ENCODE data around the gene AMD1. TPM values are rescaled to one million over a fixed set of nuclear protein-coding genes. Genes with fewer than 3 reads are reported as not detected.
A peak's percentile ranks its signal among the peaks of the same experiment; 100 is the strongest.

Gene AMD1
- total and polyA plus RNA-seq, 2 of the 8 experiments (the other 6 are each of a cell fraction or from before 2014, with no cell fraction given), result 60.9 to 177 TPM

GRCh38 chr6:110882824-110883554 lies 8.4 kb downstream of the AMD1 start:
- POLR2A ChIA-PET (ENCODE audit: partially characterized antibody), result interaction anchor here (1.1 to 12.2 kb wide), 7 partner anchors 7 to 76 kb away, joined by 3 to 172 read pairs (median 7); partner anchors contain the start of genes AMD1, CDK19 and GTF3C6
- no peaks in the 10 kb centered on the region for H3K23me2 ChIP-seq (ENCODE audit: low read depth, low read length)
- no peak overlapping the region for H2BK5ac ChIP-seq (ENCODE audit: low read depth, low read length)
- no peak overlapping the region for H4K8ac ChIP-seq (ENCODE audit: extremely low read depth, insufficient read depth, low read length)
- no peak overlapping the region for H3K9ac ChIP-seq (replicated peaks in 1 of 4; ENCODE audit: extremely low read depth in 1 of 4, low read depth in 3 of 4, low read length in 3 of 4)
- DNase-seq (ENCODE audit: low read depth in 1 of 2, low spot score in 2 of 2), result no peak
- peak overlapping the region in 1 of 2 experiments; percentile 26; a peak in 1 of 4 replicates for H3K4me2 ChIP-seq (ENCODE audit: insufficient read depth in 1 of 2, low read depth in 2 of 2, low read length in 2 of 2)
- H2AFZ ChIP-seq (ENCODE audit: low read length), result no peak overlapping the region
- no peaks in the 10 kb centered on the region; a peak in 1 of 8 replicates for H3K36me3 ChIP-seq (ENCODE audit: control insufficient read depth in 2 of 4, insufficient read depth in 4 of 4, low read length in 3 of 4)
- peaks cover 93 to 100% of the 10 kb centered on the region in 2 experiments for H3K79me2 ChIP-seq (ENCODE audit: control insufficient read depth in 1 of 2, insufficient read depth in 2 of 2, low read length in 2 of 2)
- no peak overlapping the region for H3K4me3 ChIP-seq (ENCODE audit: extremely low read depth in 1 of 4, insufficient read depth in 2 of 4, low read depth in 3 of 4, low read length in 4 of 4)
- no peak overlapping the region for H3K56ac ChIP-seq (replicated peaks; ENCODE audit: insufficient read length, low read depth, low read length)
- CTCF ChIA-PET (ENCODE audit: partially characterized antibody), result interaction anchor here (1.2 to 1.4 kb wide), 2 partner anchors 8 to 201 kb away, joined by 3 read pairs; no protein-coding TSS in a partner anchor
- TF ChIP-seq POLR2AphosphoS5 (IDR thresholded peaks at IDR 0.05; ENCODE audit: low read depth, low read length), result peak; percentile 34; the same call in 1 of the 2 replicates
- no peak for TF ChIP-seq TBP (IDR thresholded peaks at IDR 0.05; ENCODE audit: low read depth, low read length)
- H3K14ac ChIP-seq (ENCODE audit: insufficient read length), result no peak overlapping the region
- H3K4me1 ChIP-seq (replicated peaks in 1 of 4; ENCODE audit: control insufficient read depth in 3 of 4, insufficient read depth in 4 of 4, low read length in 3 of 4), result peaks cover 1 to 9% (median 5%) of the 10 kb centered on the region in 4 experiments; a peak in 6 of 7 replicates
- H3K9me3 ChIP-seq (ENCODE audit: insufficient read depth in 2 of 2, low read depth in 1 of 2, low read length in 1 of 2), result no peaks in the 10 kb centered on the region
- H3K27me3 ChIP-seq (replicated peaks in 1 of 4; ENCODE audit: control insufficient read depth in 3 of 4, extremely low read depth in 1 of 4, insufficient read depth in 3 of 4, low read length in 3 of 4), result no peaks in the 10 kb centered on the region
- H2AK5ac ChIP-seq (ENCODE audit: low read depth, low read length), result no peak overlapping the region
- H3K79me1 ChIP-seq (ENCODE audit: low read depth, low read length), result no peaks in the 10 kb centered on the region; the same call in 1 of the 2 replicates
- H3K4ac ChIP-seq (replicated peaks; ENCODE audit: insufficient read length, low read depth, low read length), result no peak overlapping the region
- WGBS, 2 experiments (ENCODE audit: extremely low coverage in 1 of 2, insufficient coverage in 1 of 2, insufficient read length in 1 of 2, insufficient replicate concordance in 2 of 2, low coverage in 1 of 2, low lambda C conversion rate in 2 of 2, missing lambda C conversion rate in 1 of 2), result 100% methylated on average over 2 of the region's 2 CpGs; no CpG with 5 or more reads in 1 of the 2 experiments
- no peak overlapping the region for H3K23ac ChIP-seq (ENCODE audit: insufficient read length)
- H2BK120ac ChIP-seq (replicated peaks; ENCODE audit: low read depth, low read length), result no peak overlapping the region
- no peak overlapping the region for H4K5ac ChIP-seq (ENCODE audit: insufficient read length, low read depth, low read length)
- H2BK15ac ChIP-seq (ENCODE audit: low read length), result no peak overlapping the region
- no peak overlapping the region for H3K18ac ChIP-seq (ENCODE audit: extremely low read depth, low read length)
- H2BK12ac ChIP-seq (ENCODE audit: low read depth, low read length), result no peak overlapping the region
- no peak overlapping the region for H4K91ac ChIP-seq (replicated peaks; ENCODE audit: insufficient read length, low read length)
- no peak for FAIRE-seq
- peaks cover 36 to 53% of the 10 kb centered on the region in 2 experiments for H4K20me1 ChIP-seq (replicated peaks in 1 of 2; ENCODE audit: control insufficient read depth in 1 of 2, insufficient read depth in 2 of 2, low read length in 2 of 2)
- H2BK20ac ChIP-seq (ENCODE audit: low read length), result no peak overlapping the region
- H3K27ac ChIP-seq (ENCODE audit: low read depth, low read length), result no peak overlapping the region

Measured in H1 (cell line).